Astrocyte (in vitro differentiated cells and primary cell): Measurements from ENCODE around the gene LPAR2.

Source experiments
- EZH2 ChIP-seq: IDR thresholded peaks from 2 replicates; pipeline ENCODE4 v1.6.1; 2012; ENCODE audit warnings: mild to moderate bottlenecking, low read length, inconsistent platforms; ENCODE audit not compliant: insufficient read depth
- TF ChIP-seq, protein P1 (sequence below): IDR thresholded peaks from 2 replicates; pipeline ENCODE4 v1.5.1; 2011; ENCODE audit warnings: low read depth, mild to moderate bottlenecking, inconsistent platforms, low read length, moderate library complexity; ENCODE audit not compliant: insufficient read depth

- TF ChIP-seq EZH2: no peak
- TF ChIP-seq, protein P1, sequence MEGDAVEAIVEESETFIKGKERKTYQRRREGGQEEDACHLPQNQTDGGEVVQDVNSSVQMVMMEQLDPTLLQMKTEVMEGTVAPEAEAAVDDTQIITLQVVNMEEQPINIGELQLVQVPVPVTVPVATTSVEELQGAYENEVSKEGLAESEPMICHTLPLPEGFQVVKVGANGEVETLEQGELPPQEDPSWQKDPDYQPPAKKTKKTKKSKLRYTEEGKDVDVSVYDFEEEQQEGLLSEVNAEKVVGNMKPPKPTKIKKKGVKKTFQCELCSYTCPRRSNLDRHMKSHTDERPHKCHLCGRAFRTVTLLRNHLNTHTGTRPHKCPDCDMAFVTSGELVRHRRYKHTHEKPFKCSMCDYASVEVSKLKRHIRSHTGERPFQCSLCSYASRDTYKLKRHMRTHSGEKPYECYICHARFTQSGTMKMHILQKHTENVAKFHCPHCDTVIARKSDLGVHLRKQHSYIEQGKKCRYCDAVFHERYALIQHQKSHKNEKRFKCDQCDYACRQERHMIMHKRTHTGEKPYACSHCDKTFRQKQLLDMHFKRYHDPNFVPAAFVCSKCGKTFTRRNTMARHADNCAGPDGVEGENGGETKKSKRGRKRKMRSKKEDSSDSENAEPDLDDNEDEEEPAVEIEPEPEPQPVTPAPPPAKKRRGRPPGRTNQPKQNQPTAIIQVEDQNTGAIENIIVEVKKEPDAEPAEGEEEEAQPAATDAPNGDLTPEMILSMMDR: no peak
Measured at GRCh38 chr19:19633711-19634515, 5.9 kb upstream of the LPAR2 start.
